ENCODE results near the gene NEUROG1. TPM values are rescaled to one million over a fixed set of nuclear protein-coding genes. Genes with fewer than 3 reads are reported as not detected.
"Not testable (repeated sequence)": the region's sequence is repeated elsewhere in the genome, so short reads cannot be mapped to it uniquely, and the experiment has no call there.

The NEUROG1 gene
- total RNA-seq, 1 donor from 2014 or later = not detected

GRCh38 chr5:135534609-135535419 is 950 bp downstream of the NEUROG1 start:
- peak in 1 of 2 donors; percentile 41 for DNase-seq (ENCODE audit: low spot score in 2 of 2)
- peaks cover 9% of the 10 kb centered on the region for H3K27me3 ChIP-seq
- H3K27ac ChIP-seq = no peak overlapping the region
- no peaks in the 10 kb centered on the region for H3K36me3 ChIP-seq
- TF ChIP-seq CTCF (IDR thresholded peaks at IDR 0.05) = no peak
- H3K9me3 ChIP-seq = no peaks in the 10 kb centered on the region
- intact Hi-C loops (cut with DNase I) = no loop called here
- peaks cover 0 to 4% of the 10 kb centered on the region in 2 donors for H3K4me1 ChIP-seq
- peak overlapping the region; percentile 12 to 14 for H3K4me3 ChIP-seq

DNA sequence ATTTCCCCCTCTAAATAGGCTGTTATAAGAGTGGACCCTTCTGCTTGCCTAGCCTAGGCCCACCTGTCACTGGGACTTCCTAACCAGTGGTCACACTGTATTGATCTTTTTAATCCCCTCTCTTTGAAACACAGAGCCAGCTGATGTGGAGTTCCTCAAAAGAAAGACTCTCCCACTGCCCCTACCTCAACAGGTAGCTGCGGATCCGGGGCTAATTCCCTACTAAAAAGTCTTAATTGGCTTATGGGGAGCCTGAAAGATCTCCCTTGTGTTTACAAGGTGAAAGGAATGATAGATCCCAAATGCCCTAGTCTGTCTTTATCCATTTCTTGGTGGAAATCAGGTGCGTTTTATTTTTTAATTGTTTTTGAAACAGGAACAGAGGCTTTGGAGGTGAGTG is 2.0 kb downstream of the NEUROG1 start:
- H3K27ac ChIP-seq = no peak overlapping the region
- intact Hi-C loops (cut with DNase I) = no loop called here
- peaks cover 9% of the 10 kb centered on the region for H3K27me3 ChIP-seq
- no peak for TF ChIP-seq CTCF (IDR thresholded peaks at IDR 0.05)
- peaks cover 0 to 4% of the 10 kb centered on the region in 2 donors for H3K4me1 ChIP-seq
- H3K4me3 ChIP-seq = no peak overlapping the region
- no peaks in the 10 kb centered on the region for H3K9me3 ChIP-seq
- no peaks in the 10 kb centered on the region for H3K36me3 ChIP-seq
- DNase-seq (ENCODE audit: low spot score in 2 of 2) = no peak

GRCh38 chr5:135533334-135533733 is 2.4 kb downstream of the NEUROG1 start:
- Histone ChIP-seq H3K4me1 (peaks cover 0 to 4% of the 10 kb centered on the region in 2 donors), H3K9me3 (no peaks in the 10 kb centered on the region), H3K27ac (no peak overlapping the region), H3K4me3 (no peak overlapping the region), H3K36me3 (no peaks in the 10 kb centered on the region), H3K27me3 (peaks cover 9% of the 10 kb centered on the region)
- no peak for TF ChIP-seq CTCF (IDR thresholded peaks at IDR 0.05)
- peak in 1 of 2 donors; percentile 18 for DNase-seq (ENCODE audit: low spot score in 2 of 2)
- intact Hi-C loops (cut with DNase I) = no loop called here

DNA sequence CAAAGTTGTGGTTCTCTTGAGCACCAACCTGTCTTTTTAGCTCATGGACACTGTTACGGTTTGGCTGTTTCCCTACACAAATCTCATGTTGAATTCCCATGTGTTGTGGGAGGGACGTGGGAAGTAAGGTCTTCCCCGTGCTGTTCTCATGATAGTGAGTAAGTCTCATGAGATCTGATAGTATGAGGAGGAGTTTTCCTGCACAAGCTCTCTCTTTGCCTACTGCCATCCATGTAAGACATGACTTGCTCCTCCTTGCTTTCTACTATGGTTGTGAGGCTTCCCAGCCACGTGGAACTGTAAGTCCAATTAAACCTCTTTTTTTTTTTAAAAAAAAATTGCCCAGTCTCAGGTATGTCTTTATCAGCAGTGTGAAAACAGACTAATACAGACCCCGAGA is 6.2 kb downstream of the NEUROG1 start:
- DNase-seq (ENCODE audit: low spot score in 2 of 2) = not testable (repeated sequence)

GRCh38 chr5:135526924-135527323 is 8.8 kb downstream of the NEUROG1 start:
- DNase-seq (ENCODE audit: low spot score in 2 of 2) = no peak
- H3K4me1 ChIP-seq = no peaks in the 10 kb centered on the region
- H3K27me3 ChIP-seq = no peaks in the 10 kb centered on the region

More for the DNA sequence above, 6.2 kb downstream of the NEUROG1 start:
- H3K36me3 ChIP-seq; H3K27me3 ChIP-seq; H3K4me3 ChIP-seq; H3K4me1 ChIP-seq; H3K27ac ChIP-seq; H3K9me3 ChIP-seq; intact Hi-C loops (cut with DNase I): not testable (repeated sequence)

More at GRCh38 chr5:135526924-135527323, 8.8 kb downstream of the NEUROG1 start:
- Histone ChIP-seq H3K36me3 (no peaks in the 10 kb centered on the region), H3K27ac (no peak overlapping the region), H3K4me3 (no peak overlapping the region), H3K9me3 (no peaks in the 10 kb centered on the region)
- no peak for TF ChIP-seq CTCF (IDR thresholded peaks at IDR 0.05)
- intact Hi-C loops (cut with DNase I) = no loop called here

Data from ascending aorta (tissue), 2 donors.